Astrocyte (in vitro differentiated cells and primary cell): ENCODE results near the gene TRIM10.

Source experiments
- EZH2 ChIP-seq: IDR thresholded peaks from 2 replicates; pipeline ENCODE4 v1.6.1; 2012; ENCODE audit warnings: mild to moderate bottlenecking, low read length, inconsistent platforms; ENCODE audit not compliant: insufficient read depth
- TF ChIP-seq, protein P1 (sequence below): IDR thresholded peaks from 2 replicates; pipeline ENCODE4 v1.5.1; 2011; ENCODE audit warnings: low read depth, mild to moderate bottlenecking, inconsistent platforms, low read length, moderate library complexity; ENCODE audit not compliant: insufficient read depth

DNA sequence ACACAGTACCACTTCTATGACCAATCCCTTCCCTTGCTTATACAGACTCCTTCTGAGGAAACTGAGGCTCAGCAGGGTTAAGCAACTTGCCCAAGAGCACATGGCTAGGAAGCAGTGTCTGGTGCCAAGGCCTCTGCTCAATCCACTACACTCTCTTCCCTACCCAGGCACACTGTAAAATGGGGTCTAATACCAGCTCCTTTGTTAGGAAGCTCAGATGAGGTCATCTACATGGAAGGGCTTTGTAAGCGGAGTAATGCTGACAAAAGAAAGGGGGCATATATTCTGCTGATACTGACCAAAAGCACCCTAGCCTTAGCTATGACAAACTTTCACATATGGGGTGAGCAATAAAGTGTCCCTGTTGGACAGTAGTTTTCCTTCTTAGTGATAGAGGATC is 43.1 kb upstream of the TRIM10 start:
- TF ChIP-seq, protein P1, sequence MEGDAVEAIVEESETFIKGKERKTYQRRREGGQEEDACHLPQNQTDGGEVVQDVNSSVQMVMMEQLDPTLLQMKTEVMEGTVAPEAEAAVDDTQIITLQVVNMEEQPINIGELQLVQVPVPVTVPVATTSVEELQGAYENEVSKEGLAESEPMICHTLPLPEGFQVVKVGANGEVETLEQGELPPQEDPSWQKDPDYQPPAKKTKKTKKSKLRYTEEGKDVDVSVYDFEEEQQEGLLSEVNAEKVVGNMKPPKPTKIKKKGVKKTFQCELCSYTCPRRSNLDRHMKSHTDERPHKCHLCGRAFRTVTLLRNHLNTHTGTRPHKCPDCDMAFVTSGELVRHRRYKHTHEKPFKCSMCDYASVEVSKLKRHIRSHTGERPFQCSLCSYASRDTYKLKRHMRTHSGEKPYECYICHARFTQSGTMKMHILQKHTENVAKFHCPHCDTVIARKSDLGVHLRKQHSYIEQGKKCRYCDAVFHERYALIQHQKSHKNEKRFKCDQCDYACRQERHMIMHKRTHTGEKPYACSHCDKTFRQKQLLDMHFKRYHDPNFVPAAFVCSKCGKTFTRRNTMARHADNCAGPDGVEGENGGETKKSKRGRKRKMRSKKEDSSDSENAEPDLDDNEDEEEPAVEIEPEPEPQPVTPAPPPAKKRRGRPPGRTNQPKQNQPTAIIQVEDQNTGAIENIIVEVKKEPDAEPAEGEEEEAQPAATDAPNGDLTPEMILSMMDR: no peak
- no peak for TF ChIP-seq EZH2
